GM18907 (cell line): ENCODE results near the gene RORC.

Experiments
- ATAC-seq: cut with Tn5 transposase; IDR thresholded peaks from one replicate; pipeline ENCODE4 v1.9.1; 2021; ENCODE audit warnings: mild to moderate bottlenecking, moderate library complexity; ENCODE audit not compliant: unreplicated experiment

Gene RORC

DNA sequence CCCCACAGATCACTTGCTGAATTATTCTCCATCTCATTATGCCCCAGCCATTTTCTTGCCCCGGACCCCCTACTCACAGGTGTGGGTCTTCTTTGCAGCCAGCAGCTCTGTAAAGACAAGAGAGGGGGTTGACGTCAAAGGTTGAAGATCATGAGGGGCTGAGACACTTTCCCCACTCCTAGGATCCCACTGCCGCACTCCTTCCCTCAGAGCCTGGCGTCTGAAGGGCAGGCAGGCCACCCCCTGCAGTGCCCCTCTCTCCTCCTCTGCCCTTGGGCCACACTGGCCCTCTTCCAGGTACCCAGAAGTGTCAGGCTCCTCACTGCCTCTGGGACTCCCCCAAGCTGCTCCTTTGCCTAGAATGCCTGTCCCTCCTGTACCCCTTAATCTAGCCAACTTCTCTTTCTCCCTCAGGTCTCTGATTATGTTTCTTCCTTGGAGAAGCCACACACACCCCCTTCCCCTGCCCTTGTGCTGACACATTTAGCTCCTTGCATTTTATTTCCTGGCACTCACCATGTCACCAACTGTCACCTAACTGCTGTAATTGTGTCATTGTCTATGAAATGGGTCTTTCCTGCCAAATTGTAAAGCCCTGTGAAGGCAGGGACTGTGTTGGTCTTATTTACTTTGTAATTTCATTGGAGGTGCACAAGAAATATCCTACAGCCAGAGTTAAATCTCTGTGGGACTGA is 2.1 kb downstream of the RORC start:
- ATAC-seq, result no peak

DNA sequence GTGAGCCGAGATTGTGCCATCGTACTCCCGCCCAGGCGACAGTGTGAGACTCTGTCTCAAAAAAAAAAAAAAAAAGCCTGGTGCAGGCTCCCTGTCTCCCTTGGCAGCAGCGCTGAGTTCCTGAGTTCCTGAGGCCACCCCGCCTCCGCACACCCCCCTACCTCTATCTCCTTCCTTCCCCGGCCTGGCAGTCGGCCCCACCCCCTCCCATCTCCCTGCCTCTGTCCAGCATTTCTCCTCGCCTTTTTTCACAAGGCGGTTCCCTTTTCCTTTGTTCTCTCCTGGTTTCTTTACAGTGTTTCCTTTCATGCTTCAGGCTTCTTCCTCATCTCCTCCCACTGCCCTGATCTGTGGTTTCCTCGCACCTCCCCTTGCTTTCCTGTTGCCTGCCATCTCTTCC is 2.7 kb downstream of the RORC start:
- no peak for ATAC-seq

DNA sequence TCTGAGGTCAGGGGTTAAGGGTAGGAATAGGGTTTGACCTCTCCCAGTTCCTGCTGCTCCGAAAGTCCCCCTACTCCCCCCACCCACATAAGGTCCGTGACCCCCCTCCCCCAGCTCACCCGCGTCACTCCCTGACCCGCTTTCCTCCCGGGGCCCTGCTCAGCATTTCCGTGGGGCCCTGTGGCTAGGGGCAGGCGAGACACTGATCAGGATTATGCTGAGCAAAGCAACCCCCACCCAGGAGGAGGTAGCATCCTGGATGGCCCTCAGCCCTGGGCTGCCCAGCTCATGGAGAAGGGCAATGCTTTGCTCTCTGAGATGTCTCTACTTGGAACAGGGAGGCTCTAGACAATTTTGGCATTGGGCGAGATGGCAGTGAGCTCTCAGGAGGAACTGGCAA is 3.7 kb downstream of the RORC start:
- no peak for ATAC-seq

DNA sequence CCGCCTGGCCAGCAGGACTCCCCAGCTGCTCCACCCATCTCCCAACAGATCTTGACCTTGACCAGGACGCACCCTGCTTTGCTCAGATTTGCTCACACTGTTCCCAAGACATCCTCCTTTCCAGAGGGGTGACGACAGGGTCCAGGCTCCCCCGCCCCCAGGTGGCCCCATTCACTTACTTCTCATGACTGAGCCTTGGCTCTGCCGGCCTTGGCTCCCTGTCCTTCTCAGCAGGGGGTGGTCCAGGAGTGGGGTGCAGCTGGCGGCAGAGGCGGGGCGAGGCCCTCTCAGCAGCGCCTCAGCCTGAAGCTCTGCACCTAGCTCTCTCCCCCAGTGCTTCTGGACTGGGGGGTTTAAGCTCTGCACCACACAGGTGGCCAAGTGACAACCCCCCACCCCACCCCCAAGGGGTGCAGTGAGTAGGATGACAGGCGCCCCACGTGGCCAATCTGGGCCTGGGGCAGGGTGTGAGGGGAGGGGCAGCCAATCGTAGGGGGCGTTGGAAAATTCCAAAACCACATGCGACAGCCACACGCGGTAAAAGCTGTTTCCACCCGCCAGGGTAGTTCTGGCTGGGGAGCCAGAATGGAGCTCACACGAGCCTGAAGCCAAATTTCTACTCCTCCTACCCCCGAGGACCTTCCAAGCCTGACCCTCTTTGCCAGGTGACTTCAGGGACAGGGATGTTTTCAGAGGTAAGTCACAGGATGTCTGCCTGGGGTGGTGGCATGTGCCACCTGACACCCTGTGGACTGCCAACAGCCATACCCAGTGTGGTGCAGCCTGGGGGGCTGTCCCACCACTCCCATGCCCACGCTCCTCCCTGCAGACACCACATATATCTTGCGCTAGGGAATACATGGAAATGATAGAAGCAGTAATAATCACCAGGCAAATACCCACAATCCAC is 5.6 kb downstream of the RORC start:
- ATAC-seq, result no peak

DNA sequence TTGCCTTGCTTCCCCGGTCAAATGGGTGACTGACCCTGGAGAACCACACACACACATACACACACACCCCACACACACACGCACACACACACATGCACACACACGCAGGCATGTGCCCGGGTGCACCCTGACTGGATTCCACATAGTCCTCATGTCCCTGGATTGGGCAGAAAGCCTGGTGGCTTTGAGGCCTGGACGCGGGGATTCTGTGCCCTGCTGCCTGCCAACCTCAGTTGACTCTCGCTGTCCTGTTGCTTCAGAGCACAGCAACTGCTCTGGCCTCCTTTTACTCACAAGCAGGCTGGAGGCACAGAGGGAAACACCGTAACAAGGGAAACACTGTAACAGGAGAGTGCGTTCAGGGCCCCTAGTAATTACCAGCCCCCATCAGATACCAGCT is 6.4 kb downstream of the RORC start:
- no peak for ATAC-seq

DNA sequence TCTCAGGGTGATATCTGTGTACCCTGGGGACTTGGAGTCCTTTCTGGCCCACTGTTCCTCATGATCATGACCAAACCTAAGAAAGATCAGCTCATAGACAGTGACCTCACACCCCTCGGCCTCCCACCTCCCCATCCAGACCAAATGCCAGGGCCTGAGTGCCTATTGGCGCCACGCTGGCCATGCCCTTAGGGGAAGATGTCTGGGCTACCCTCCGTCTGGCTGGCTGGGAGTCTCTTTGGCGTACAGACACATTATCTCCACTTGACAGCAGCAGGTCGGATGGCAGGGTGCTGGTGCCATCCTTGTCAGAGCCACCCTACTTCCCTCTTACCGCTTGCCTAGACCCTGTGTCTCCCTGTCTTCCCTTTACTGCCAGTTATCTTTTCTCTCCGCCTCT is 8.4 kb downstream of the RORC start:
- no peak for ATAC-seq

DNA sequence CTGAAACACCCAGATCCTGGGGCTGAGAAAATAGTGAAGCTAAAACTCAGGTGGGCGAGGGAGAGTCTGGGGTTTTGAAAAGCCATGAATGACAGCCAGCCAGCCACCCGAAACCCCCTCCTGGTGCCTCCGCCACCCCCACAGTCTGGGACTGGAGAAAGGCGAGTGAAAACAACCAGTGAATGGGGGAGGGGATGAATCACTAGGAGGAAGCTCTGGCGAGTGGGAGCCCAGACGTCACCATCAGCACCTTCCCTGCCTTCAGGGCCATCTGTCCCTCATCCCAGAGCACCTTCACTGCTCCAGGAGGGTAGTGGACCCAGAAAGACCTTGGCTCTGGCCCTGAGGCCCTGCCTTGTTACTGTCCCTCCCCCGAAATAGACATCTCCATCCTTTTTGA is 9.2 kb downstream of the RORC start:
- ATAC-seq, result no peak

DNA sequence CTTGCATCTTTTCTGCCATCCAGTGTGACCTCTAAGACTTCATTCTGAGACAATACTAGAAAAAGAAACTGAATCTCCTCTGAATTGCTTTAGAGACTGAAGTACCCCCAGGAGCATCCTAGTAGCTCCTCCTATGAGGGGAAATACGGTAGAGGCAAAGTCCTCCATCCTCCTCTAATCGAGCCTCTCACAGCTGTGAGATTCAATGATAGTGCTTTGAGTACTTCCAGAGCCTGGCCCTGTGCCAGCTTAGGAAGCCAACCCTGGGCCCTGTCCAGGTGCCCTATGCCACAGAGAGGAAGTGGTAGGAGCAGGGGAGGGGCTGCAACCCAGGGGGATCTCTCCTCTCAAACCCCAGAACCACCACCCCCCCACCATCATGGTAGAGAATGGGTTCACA is 10.7 kb downstream of the RORC start:
- ATAC-seq, result no peak

DNA sequence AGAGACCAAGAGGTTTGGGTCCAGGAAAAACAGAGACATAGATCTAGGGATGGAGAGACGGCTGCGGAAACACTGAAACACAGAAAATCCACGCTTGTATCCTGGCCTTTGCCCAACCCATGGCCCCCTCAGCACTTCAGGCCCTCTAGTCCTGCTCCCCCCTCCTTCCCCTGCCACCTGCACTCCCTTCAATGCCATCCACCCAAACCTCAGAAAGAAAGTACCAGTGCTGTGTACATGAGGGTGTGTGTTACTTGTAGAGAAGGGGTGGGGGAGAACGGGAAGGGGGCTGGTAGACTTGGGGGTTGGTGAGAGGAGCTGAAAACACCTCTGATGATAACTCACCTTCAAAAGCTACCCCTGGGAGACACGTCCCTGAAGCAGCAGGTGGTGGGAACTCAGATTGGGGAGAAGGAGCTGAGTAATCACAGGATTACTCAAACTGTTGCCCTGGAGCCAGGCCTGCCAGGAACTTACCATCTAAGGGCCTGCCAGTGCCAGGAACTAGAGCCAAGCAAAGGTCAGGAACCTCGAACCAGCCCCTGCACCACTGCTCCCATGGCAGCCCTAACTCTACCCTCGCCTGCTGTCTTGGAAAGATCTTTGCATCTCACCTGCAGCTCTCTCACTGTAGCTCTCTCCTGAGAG is 11.5 kb downstream of the RORC start:
- no peak for ATAC-seq

DNA sequence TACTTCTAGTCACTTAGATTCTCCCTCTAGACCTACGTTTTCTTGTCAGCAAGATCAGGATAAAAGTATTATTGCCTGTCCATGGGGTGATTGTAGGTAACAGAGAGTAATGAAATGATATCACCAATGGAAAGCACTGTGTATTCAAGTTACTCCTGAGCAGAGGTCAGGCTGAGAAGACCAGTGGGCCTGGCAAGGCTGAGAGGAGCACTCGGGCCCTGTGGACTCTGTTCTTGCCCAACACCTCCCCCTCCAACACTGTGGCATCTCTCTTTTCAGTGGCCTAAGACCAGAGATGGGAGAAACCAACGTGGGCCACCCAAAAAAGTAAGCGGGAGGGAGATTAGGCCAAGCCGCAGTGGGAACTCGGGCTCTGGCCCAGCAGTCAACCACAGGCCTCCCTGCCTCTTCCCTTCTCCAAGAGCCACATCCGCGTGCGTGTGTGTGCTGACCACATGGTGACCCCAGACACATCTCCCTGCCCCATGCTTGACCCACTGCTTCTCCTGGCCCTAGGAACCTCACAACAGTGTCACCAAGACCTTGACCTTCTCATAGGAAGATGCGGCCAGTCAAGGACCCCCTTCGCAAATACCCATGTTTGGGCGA is 12.3 kb downstream of the RORC start:
- ATAC-seq, result no peak

DNA sequence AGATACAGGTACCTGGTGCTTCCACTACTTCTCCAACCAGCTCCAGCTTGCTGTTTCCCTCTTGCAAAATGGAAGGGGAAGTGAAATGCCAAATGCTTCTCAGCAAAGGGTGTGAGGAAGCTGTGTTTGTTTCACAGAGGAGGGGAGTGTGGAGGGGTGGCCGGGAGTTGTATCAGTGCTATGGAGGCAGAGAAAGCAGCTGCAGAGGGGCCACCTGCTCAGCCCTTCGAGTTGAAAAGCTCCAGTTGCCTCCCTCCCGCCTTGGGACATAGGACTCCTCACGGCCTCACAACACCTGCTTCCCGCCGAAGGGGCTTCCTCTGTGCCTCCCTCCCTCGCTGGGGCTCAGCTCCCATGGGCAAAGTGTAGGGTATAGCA is 14.3 kb downstream of the RORC start:
- ATAC-seq, result no peak

DNA sequence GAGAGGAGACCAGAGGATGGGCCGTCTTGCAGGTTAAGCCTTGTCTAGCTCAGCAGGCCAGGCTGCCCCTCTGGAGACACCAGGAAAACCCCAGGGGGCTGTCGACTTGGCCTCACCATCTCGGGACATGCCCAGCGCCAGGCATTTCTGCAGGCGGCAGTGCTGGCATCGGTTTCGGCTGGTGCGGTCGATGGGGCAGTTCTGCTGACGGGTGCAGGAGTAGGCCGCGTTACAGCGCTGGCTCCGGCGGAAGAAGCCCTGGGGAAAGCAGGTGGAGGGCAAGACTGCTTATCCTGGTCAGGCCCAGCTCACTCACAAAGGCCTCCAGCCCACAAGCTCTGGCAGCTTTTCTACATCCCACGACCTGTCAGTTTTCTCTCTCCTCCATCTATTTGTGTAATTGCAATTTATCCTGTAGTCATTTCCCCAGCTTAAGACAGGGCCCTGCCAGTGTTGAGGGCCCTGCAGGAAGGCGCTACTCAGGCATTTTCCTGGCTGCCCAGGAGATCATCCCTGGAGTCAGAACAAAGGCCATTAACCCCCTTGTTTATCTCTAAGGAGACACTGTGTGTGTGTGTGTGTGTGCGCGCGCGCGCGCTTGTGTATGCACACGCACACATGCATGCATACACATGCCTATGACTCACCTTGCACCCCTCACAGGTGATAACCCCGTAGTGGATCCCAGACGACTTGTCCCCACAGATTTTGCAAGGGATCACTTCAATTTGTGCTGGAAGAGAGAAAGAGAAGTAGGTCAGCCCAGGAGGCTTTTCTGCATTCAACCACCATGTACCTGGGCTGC is 14.9 kb downstream of the RORC start:
- ATAC-seq, result no peak

DNA sequence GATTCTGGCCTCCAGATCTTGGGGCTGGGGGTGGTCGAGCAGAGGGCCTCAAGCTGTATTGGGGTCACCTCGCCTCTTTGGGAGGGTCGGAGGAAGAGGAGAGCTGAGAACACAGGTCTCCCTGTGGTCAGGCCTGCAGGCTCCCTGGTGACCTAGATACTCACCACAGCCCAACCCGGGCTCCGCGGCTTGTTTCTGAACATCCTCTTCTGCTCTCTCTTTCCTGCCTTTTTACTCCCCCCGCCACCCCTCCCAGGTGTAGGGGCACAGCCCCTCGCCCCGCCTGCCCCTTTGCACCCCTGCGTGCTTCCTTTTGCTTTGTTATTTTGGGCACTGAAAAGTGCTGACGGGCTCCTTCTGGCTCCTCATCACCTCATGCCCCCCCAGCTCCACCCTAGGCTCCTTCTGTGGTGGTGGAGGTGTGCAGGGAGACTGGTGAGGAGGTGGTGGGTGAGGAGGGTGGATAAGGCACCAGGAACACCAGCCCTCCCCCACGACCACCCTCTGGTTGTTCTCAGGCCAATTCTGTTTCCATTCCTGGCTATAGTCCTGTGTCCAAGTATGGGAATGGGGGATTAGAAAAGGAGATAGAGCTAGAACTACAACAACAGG is 15.8 kb downstream of the RORC start:
- ATAC-seq, result no peak

DNA sequence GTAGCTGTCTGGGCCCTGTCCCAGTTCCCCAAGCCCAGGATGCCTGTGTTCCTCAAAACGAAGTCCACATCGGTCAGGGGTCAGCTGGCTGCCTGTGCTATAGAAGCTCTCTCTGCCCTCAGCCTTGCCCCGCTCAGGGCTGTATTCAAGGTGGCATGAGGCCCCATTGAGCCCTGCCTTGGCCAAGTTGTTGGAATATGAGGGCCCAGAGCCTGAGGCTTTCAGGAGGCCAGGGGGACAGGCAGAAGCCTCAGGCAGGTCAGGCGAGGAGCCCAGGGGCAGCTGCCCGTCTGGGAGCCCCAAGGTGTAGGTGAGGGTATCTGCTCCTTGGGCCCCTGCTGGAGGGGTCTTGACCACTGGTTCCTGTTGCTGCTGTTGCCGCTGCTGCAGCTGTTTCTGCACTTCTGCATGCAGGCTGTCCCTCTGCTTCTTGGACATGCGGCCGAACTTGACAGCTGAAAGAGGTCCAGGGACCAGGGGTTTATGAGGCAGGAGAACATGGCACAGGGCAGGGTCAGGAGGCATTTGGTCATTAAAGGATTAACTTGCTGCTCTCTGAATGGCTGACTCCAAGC is 16.5 kb downstream of the RORC start:
- no peak for ATAC-seq

DNA sequence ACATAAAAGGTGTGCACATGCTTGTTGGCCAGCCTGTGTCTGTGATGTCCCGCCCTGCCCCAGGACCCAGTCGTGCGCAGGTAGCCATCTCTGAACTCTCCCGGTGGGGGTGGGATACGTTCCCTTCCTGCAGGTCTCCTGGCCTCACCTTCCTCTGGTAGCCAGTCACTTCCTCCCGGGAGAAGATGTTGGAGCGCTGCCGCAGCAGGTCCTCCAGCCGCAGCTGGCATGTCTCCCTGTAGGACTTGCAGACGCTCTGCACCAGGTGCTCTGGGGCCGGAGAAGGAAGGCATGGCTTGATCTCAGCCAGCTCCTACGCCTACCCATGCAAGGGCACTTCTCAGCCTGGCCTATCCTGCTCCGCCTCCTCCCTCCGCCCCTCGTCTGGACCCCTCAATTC is 17.2 kb downstream of the RORC start:
- no peak for ATAC-seq

DNA sequence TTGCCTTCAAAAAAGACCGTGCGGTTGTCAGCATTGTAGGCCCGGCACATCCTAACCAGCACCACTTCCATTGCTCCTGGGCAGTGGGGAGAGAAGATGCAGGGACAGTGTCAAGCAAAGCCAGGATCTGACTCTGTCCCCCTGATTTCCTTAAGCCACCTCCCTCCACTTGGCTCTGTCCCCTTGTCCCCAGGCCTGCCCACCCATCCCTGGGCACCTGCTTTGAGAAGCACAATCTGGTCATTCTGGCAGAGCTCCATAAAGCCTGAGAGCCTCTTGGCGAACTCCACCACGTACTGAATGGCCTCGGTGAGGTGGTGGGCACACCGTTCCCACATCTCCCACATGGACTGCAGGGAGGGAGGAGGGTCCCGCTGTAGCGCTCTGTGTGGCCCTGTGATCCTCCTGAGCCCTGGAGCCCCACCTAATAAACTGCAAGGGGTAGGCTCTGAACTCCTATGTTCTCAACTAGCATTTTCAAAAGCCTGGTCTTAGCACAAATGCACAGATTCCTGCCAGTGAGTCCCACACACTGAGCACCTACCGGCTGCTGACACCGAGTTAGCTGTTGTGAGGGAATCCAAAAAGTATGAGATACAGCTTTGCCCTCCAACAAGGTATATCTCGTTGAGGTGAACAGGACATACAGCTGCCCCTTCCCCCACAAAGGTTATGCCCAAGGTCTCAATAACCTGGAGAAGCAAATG is 18.2 kb downstream of the RORC start:
- no peak for ATAC-seq

DNA sequence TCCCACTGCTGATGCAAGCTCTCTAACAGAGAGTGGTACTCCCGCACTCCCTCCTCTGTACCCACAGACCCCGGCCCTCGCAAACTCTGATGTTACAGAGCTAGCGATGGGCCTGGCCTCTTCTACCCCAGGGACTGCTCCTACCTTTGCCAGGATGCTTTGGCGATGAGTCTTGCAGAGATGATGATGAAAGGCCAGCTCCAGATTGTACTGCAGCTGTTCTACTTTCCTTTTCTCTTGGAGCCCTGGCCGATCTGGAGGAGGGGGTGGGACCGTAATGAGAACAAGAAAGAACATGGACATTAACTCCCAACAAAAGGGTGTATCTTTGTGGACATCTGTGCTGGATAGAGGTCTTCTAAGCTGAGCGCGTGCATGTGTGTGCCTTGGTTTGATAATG is 20.4 kb downstream of the RORC start:
- no peak for ATAC-seq

DNA sequence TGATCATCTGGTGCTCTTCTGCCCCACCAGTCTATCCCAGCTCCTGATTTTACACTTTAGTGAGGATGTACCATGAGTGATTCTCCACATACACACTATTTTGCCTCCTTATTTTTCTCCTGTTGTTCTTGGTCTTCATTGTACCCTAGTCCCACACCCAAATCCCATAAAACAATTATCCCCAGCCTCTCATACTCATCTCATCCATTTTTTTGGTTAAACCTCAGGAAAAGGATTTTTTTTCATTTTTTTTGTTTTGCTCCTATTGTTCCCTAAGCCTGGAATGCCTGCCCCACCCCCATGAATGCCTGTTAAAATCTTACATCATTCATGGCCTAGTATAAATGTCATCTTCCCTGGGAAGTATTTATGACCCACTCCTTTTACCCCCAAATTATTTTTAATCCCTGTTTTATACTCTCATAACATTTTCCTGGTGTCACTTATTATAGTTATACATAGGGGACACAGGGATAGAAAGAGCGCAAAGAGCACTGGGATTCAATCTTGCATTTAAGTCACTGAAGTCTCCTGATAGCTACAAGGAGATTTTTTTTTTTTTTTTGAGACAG is 21.5 kb downstream of the RORC start:
- no peak for ATAC-seq
